Ovary (tissue), 9 donors: Measurements from ENCODE around the gene MEGF9. TPM values are rescaled to one million over a fixed set of nuclear protein-coding genes. Genes with fewer than 3 reads are reported as not detected.

Experiments used
- DNase-seq, 5 donors: peaks; one replicate each; pipeline ENCODE4 v3.0.0-alpha.2; 2019 to 2020
- H3K27ac ChIP-seq, 2 donors: fragments of 200-600 bp; one replicate each; pipeline versions ENCODE4 v1.5.1 to v1.8.0; 2019 to 2022
- H3K27me3 ChIP-seq: fragments of 200-600 bp; one replicate; pipeline ENCODE4 v1.8.0; 2022
- H3K36me3 ChIP-seq: fragments of 200-600 bp; sonication (generic); one replicate; pipeline ENCODE4 v1.5.1; 2019
- H3K4me1 ChIP-seq: one replicate; pipeline ENCODE4 v1.8.1; 2013; ENCODE audit warnings: mild to moderate bottlenecking, moderate library complexity; ENCODE audit not compliant: insufficient read depth
- H3K4me3 ChIP-seq: fragments of 200-600 bp; sonication (generic); one replicate; pipeline ENCODE4 v1.5.1; 2017
- H3K9me3 ChIP-seq, 2 donors: fragments of 200-600 bp in 1 of 2; sonication (generic) in 1 of 2; one replicate each; pipeline versions ENCODE4 v1.5.1 to v1.8.1; 2013 to 2019; ENCODE audit warnings: mild to moderate bottlenecking in 1 of 2, moderate library complexity in 1 of 2
- EP300 ChIP-seq: sonication (generic); formaldehyde crosslinking; IDR thresholded peaks from one replicate; pipeline ENCODE4 v1.6.1; 2017; ENCODE audit warnings: antibody characterized with exemption
- POLR2A ChIP-seq: fragments of 450-650 bp; IDR thresholded peaks from one replicate; pipeline ENCODE4 v1.6.1; 2017; ENCODE audit warnings: antibody characterized with exemption, mild to moderate bottlenecking, moderate library complexity
- WGBS, 3 donors: extraction: QIAGEN DNeasy Blood & Tissue Kit in 1 of 3; methylation state at CpG; one replicate each; pipeline versions ENCODE4 v1.1.5 to v1.1.7; 2013 to 2017; 5-methylcytosine and 5-hydroxymethylcytosine counted together
- intact Hi-C, 4 donors: fragments of 100-400 bp; cut with DNase I; formaldehyde crosslinking; loops; one replicate each; pipeline versions ENCODE4 v1.11.0 to v1.15.1; 2022 to 2023
- polyA plus RNA-seq, 2 donors: library from polyadenylated mRNA; stranded (reverse); fragments of 200-250 nt in 1 of 2; fragments of 350-450 nt in 1 of 2; fragmentation: Illumina TruSeq in 1 of 2; extraction: RNeasy Lipid Tissue Mini Kit (QIAGEN cat#74804) in 1 of 2; gene quantifications; one replicate each; pipeline ENCODE4 v1.2.3, GENCODE V29; 2013 to 2014
- total RNA-seq, 7 donors: library from RNA; depleted of rRNA in 2 of 7; stranded (reverse); fragments of >200 nt in 2 of 7; fragmentation: NEBNext Ultra II Directional in 3 of 7; extraction: Animal tissue kit (Norgen Biotek cat#: 25700) in 3 of 7; gene quantifications; one replicate each; pipeline versions ENCODE4 v1.1.0 to v1.2.4, GENCODE V29; 2016 to 2023
- TF ChIP-seq, protein P1 (sequence below), 3 donors: fragments of 450-650 bp in 2 of 3; fragments of 200-600 bp in 1 of 3; IDR thresholded peaks; one replicate each; pipeline versions ENCODE4 v1.5.1 to v1.8.0; 2016 to 2022; ENCODE audit warnings: antibody characterized with exemption in 3 of 3, mild to moderate bottlenecking in 1 of 3
- donor health status: DM: no; HTN: no; CAD: no; lungs with moderate emphysema.
- donor health status: DM: no; HTN: no; CAD: no.
- donor health status: Bipolar disorder and iron deficiency.
- donor health status: DM: yes; HTN: yes; CAD: no.
- donor health status: DM: no; HTN: no; CAD: no.
- donor health status: DM: yes; HTN: yes; CAD: no.

Gene MEGF9
- total and polyA plus RNA-seq, 9 donors: 9.9 to 27.3 (median 14.6) TPM

DNA sequence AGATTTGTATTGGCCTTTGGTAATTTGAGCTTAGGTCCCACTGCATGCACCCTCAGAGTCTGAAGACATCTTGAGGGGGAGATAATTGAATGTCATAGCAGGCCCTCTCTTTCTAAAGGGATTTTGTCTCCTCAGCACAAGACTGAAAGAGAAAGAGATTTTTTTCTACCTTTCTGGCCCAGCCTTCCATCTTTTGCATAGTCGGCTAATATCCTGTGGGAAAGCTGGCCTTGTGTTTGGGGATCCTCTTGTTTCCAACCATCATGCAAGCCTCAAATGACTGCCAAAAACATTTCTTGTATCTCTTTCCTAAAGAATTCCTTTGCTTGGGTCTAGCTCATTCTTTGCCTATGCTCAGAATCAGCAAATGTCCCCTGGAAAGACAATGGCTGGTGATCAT lies 92.3 kb downstream of the MEGF9 start:
- WGBS, 3 donors: 71 to 94% (median 77%) methylated on average over 1 of the region's 1 CpG
- H3K4me3 ChIP-seq: no peak overlapping the region
- TF ChIP-seq, protein P1, sequence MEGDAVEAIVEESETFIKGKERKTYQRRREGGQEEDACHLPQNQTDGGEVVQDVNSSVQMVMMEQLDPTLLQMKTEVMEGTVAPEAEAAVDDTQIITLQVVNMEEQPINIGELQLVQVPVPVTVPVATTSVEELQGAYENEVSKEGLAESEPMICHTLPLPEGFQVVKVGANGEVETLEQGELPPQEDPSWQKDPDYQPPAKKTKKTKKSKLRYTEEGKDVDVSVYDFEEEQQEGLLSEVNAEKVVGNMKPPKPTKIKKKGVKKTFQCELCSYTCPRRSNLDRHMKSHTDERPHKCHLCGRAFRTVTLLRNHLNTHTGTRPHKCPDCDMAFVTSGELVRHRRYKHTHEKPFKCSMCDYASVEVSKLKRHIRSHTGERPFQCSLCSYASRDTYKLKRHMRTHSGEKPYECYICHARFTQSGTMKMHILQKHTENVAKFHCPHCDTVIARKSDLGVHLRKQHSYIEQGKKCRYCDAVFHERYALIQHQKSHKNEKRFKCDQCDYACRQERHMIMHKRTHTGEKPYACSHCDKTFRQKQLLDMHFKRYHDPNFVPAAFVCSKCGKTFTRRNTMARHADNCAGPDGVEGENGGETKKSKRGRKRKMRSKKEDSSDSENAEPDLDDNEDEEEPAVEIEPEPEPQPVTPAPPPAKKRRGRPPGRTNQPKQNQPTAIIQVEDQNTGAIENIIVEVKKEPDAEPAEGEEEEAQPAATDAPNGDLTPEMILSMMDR (IDR thresholded peaks at IDR 0.05): no peak
- TF ChIP-seq EP300 (no peak), POLR2A (no peak)
- no peak for DNase-seq
- H3K4me1 ChIP-seq: no peaks in the 10 kb centered on the region
- no peak overlapping the region for H3K27ac ChIP-seq
- H3K36me3 ChIP-seq: no peaks in the 10 kb centered on the region
- H3K27me3 ChIP-seq: no peaks in the 10 kb centered on the region
- no peaks in the 10 kb centered on the region for H3K9me3 ChIP-seq
- intact Hi-C loops: loop anchor here in 2 of 4 donors (10.0 kb wide), 1 partner anchor 93 kb away; the partner anchor contains the start of gene MEGF9 (in 2 of the 2)

DNA sequence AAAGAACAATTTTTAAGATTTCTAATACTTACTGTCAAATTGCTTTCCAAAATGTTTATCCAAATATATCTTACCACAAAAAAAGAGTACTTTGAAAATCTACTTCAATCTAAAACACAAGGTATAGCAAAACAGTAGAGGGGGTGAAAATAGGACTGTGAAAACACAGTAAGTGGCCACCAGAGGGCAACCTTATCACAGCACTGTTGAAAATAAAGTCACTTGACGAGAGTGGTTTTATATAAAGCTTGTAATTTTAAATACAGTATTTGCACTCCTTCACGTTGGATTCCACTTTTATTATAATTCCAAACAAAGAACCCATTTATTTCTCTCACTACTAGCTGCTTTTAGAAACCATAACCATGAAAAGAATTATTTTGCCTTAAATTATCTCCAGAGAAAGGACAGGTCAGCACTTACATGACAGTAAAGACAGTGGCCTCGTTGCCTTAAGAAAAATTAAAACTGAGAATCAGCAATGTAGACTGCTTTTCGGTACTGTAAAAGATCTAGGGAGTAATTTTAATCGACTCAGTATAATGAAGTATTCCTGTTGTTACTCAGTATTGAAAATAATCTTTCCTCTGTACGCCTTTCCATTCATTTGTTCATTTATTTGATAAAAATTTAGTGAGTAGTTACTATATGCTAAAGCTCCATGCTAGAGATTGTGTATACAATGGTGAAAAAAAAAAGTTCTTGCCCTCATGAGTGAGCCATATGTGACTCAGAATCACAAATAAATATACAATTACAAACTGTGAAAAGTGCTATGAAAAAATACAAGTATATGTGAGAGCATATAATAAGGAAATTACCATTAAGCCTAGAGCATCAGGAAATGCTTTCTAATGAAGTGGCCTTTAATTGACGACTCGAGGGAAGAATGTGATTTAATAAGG lies 94.3 kb downstream of the MEGF9 start:
- no peak overlapping the region for H3K27ac ChIP-seq

DNA sequence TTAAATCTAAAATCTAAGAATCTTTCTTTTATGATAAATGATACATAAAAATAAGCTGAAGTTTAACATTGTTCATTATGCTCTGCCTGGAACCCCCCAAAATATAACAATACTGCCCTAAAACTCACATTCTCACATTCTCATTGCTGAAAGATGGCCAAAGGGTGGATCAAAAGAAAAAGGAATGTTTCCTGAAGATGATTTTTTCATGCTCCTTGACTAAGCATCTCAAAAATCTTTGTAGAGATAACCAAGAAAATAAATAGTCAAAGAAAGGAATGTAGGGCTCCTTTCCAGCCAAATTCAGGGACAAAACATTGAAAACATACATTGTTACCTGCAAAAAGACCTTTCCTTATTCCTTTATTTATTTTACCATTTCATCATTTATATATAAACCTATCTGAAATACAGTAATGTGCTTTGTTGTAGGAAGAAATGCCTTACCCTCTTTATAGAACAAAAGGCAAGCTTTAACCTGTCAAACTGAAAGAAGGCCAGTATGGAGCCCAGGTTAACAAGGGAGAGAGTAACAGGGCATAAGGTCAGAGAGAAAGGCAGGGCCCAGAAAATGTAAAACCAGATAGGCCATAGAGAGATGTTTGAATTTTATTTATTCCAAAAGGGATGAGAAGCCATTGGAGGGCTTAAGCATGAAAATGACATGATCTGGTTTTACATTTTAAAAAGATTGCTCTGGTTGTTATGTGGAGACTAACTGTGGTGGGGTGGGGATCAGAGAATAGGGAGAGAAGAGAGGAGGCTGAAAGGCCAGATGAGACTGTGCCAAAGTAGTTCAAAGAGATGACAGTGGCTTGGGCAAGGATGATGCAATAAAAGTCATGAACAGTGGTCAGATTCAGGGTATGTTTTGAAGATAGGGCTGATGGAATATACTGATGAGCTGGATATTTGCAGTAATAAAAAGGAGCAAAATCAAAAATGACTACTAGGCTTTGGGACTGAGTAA lies 97.0 kb downstream of the MEGF9 start:
- TF ChIP-seq, protein P1 (IDR thresholded peaks at IDR 0.05): no peak
- TF ChIP-seq EP300: no peak
- TF ChIP-seq POLR2A: no peak
- no peaks in the 10 kb centered on the region for H3K36me3 ChIP-seq
- H3K4me1 ChIP-seq: no peaks in the 10 kb centered on the region
- intact Hi-C loops: no loop called here
- H3K27me3 ChIP-seq: no peaks in the 10 kb centered on the region
- no peak overlapping the region for H3K4me3 ChIP-seq
- no peak for DNase-seq
- H3K27ac ChIP-seq: no peak overlapping the region
- H3K9me3 ChIP-seq: no peaks in the 10 kb centered on the region

More for the DNA sequence above, 94.3 kb downstream of the MEGF9 start:
- no peaks in the 10 kb centered on the region for H3K4me1 ChIP-seq
- no peaks in the 10 kb centered on the region for H3K27me3 ChIP-seq
- intact Hi-C loops: loop anchor here in 2 of 4 donors (10.0 kb wide), 1 partner anchor 95 kb away; the partner anchor contains the start of gene MEGF9 (in 2 of the 2)
- WGBS, 3 donors: 40 to 50% (median 48%) methylated on average over 8 of the region's 8 CpGs
- peak in 4 of 5 donors; percentile 30 to 69 (median 44) for DNase-seq
- TF ChIP-seq POLR2A (no peak), EP300 (no peak)
- TF ChIP-seq, protein P1 (IDR thresholded peaks at IDR 0.05): peak; percentile 71 to 80 (median 73)
- H3K9me3 ChIP-seq: no peaks in the 10 kb centered on the region
- H3K36me3 ChIP-seq: no peaks in the 10 kb centered on the region
- no peak overlapping the region for H3K4me3 ChIP-seq

DNA sequence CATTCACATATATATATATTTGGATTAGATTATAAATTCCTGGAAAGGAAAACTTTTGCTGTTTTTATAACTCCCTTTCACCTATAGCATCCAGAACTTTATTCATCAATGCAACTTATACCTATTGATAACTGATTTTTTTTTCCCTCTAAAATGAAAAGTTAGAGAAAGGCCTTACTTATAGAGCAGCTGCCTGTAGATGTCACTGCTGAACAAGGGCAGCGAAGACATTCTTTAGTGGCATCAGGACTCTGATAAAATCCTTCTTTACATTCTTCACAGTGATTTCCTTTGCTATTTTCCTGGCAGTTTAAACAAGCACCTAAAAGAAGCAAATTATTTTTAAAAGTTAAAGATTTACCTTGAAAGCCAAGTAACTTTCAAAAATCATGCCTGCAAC lies 102.1 kb downstream of the MEGF9 start:
- Histone ChIP-seq H3K9me3 (no peaks in the 10 kb centered on the region), H3K27me3 (no peaks in the 10 kb centered on the region), H3K27ac (no peak overlapping the region), H3K4me1 (no peaks in the 10 kb centered on the region), H3K36me3 (no peaks in the 10 kb centered on the region), H3K4me3 (no peak overlapping the region)
- WGBS, 3 donors: 91 to 98% (median 95%) methylated on average over 1 of the region's 1 CpG
- no peak for DNase-seq
- intact Hi-C loops: no loop called here
- TF ChIP-seq, protein P1 (IDR thresholded peaks at IDR 0.05): no peak
- TF ChIP-seq EP300: no peak
- no peak for TF ChIP-seq POLR2A
